Lower leg skin (tissue), 4 donors: ENCODE data around the gene KLHL25. TPM values are rescaled to one million over a fixed set of nuclear protein-coding genes. Genes with fewer than 3 reads are reported as not detected.

Source experiments
- DNase-seq, 2 donors: peaks; one replicate each; pipeline ENCODE4 v3.0.0-alpha.2; 2019; ENCODE audit warnings: low spot score in 2 of 2
- H3K4me3 ChIP-seq: fragments of 200-600 bp; sonication (generic); 2 replicates; pipeline ENCODE4 v1.5.1; 2017; ENCODE audit warnings: mild to moderate bottlenecking, low read depth; ENCODE audit not compliant: poor library complexity, severe bottlenecking
- POLR2A ChIP-seq, 2 donors: fragments of 450-650 bp; IDR thresholded peaks; one replicate each; pipeline ENCODE4 v1.6.1; 2016 to 2017; ENCODE audit warnings: antibody characterized with exemption in 2 of 2, mild to moderate bottlenecking in 1 of 2, moderate library complexity in 1 of 2
- WGBS, 2 donors: methylation state at CpG; one replicate each; pipeline ENCODE4 v1.1.5; 2018; 5-methylcytosine and 5-hydroxymethylcytosine counted together
- intact Hi-C: fragments of 100-400 bp; cut with DNase I; formaldehyde crosslinking; loops from one replicate; pipeline ENCODE4 v1.15.0; 2023; ENCODE audit warnings: low total_unique reads
- total RNA-seq, 4 donors: library from RNA; depleted of rRNA; stranded (reverse); fragments of >200 nt; gene quantifications; one replicate each; pipeline ENCODE4 v1.1.0, GENCODE V29; 2016
- TF ChIP-seq, protein P1 (sequence below), 3 donors: fragments of 450-650 bp; IDR thresholded peaks; one replicate each; pipeline ENCODE4 v1.5.1; 2016; ENCODE audit warnings: antibody characterized with exemption in 3 of 3, mild to moderate bottlenecking in 3 of 3, moderate library complexity in 2 of 3

KLHL25 gene
- total RNA-seq, 4 donors from 2014 or later, result 13.9 to 29.0 (median 21.4) TPM

DNA sequence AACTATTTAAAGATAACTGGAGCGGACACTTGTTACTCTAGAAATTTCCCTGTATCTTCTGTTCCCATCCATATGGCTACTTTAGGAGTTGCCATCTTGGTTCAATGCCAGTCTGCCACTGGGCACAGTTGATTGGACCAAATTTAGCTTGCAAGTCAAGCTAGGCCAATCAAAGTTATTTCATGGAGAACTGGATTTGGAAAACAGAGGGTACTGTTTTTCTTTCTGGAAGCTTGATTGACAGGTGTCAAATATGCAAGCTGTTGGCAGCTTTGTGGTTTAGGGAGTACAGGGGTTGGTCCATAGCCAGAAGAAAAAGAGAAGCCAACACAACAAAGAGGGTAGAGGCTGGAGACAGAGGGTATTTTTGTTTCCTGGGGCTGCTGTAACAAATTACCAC lies 33.4 kb upstream of the KLHL25 start:
- intact Hi-C loops, result no loop called here
- WGBS, 2 donors, result 100% methylated on average over 1 of the region's 1 CpG
- no peak for DNase-seq
- H3K4me3 ChIP-seq, result no peak overlapping the region
- TF ChIP-seq, protein P1, sequence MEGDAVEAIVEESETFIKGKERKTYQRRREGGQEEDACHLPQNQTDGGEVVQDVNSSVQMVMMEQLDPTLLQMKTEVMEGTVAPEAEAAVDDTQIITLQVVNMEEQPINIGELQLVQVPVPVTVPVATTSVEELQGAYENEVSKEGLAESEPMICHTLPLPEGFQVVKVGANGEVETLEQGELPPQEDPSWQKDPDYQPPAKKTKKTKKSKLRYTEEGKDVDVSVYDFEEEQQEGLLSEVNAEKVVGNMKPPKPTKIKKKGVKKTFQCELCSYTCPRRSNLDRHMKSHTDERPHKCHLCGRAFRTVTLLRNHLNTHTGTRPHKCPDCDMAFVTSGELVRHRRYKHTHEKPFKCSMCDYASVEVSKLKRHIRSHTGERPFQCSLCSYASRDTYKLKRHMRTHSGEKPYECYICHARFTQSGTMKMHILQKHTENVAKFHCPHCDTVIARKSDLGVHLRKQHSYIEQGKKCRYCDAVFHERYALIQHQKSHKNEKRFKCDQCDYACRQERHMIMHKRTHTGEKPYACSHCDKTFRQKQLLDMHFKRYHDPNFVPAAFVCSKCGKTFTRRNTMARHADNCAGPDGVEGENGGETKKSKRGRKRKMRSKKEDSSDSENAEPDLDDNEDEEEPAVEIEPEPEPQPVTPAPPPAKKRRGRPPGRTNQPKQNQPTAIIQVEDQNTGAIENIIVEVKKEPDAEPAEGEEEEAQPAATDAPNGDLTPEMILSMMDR (IDR thresholded peaks at IDR 0.05), result no peak
- no peak for TF ChIP-seq POLR2A (IDR thresholded peaks at IDR 0.05)

DNA sequence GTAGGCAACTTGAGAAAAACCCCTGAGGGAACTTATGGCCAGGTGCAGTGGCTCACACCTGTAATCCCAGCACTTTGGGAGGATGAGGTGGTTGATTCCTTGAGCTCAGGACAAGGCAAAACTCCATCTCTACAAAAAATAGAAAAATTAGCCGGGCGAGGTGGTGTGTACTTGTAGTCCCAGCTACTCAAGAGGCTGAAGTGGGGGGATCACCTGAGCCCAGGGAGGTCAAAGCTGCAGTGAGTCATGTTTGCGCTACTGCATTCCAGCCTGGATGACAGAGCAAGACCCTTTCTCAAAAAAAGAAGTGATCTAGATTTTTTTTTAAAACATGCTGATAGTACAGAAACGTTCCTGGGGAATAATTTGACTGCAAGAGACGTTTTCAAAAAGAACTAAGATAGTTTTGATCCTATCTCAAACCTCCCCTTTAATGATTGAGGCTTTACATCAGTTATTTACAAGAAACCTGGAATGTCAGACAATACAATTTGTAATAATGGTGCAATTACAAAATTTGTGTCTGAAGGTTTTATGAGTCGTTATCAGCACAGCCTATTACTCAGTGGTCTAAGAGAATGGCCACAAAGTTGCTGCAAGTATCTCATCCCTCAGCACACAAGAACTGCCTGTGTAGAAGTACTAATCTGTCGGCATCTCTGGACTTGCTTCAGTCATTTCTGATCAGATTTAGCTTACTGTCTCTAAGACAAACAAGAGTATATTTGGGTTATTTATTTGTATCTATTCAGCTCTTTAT lies 32.2 kb upstream of the KLHL25 start:
- TF ChIP-seq, protein P1 (IDR thresholded peaks at IDR 0.05), result no peak
- no peak for TF ChIP-seq POLR2A (IDR thresholded peaks at IDR 0.05)
- no peak for DNase-seq
- H3K4me3 ChIP-seq, result no peak overlapping the region
- intact Hi-C loops, result no loop called here
- 77% methylated on average over 7 of the region's 7 CpGs for WGBS, 2 donors

DNA sequence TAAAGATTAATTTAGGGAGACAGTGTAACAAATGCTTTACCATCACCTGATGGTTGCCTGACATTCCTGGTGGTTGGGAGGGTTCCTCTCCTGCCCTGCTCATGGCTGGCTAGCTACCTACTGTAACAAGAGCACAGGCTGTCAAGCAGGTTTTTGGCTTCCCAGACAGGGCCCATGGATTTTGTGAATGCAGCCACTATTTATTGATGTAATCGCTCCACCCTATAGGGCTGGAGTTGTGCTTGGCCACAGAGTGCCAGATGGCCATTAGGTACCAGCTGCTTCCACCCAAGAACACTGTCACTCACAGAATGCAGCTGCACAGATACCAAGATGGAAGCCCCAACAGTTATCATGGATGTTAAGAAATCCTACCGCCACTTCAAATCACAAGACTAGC lies 31.0 kb upstream of the KLHL25 start:
- H3K4me3 ChIP-seq, result no peak overlapping the region
- intact Hi-C loops, result no loop called here
- WGBS, 2 donors, result 55 to 84% methylated on average over 2 of the region's 2 CpGs
- TF ChIP-seq POLR2A (IDR thresholded peaks at IDR 0.05), result no peak
- TF ChIP-seq, protein P1 (IDR thresholded peaks at IDR 0.05), result no peak
- DNase-seq, result no peak

- DNase-seq, result no peak
- no peak for TF ChIP-seq POLR2A (IDR thresholded peaks at IDR 0.05)
- TF ChIP-seq, protein P1 (IDR thresholded peaks at IDR 0.05), result no peak
- H3K4me3 ChIP-seq, result no peak overlapping the region
- WGBS, 2 donors, result 76 to 78% methylated on average over 4 of the region's 4 CpGs
- intact Hi-C loops, result no loop called here
These were observed 30.4 kb upstream of the KLHL25 start for GRCh38 chr15:85825118-85825517.

DNA sequence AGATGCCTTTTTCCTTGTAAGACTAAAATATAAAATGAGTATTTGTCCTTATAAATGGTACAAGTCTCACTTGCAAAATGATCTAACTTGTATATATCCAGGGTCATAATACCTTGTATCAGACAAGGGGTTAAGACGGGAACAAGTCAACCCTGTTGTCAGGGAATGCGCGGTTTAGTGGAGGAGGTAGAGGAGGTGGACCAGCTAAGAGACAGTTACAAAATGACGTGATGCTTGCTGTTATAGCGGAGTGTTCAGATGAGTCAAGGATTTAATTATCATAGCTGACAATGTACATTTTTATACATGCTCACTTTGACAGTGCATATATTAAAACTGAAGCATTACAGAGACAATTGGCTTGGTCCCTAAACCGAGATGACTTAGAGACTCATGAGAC lies 26.8 kb upstream of the KLHL25 start:
- H3K4me3 ChIP-seq, result no peak overlapping the region
- DNase-seq, result no peak
- TF ChIP-seq POLR2A (IDR thresholded peaks at IDR 0.05), result no peak
- TF ChIP-seq, protein P1 (IDR thresholded peaks at IDR 0.05), result no peak
- intact Hi-C loops, result no loop called here
- 72 to 81% methylated on average over 6 of the region's 6 CpGs for WGBS, 2 donors

GRCh38 chr15:85819938-85820337 lies 25.2 kb upstream of the KLHL25 start:
- intact Hi-C loops, result no loop called here
- H3K4me3 ChIP-seq, result no peak overlapping the region
- DNase-seq, result no peak
- no peak for TF ChIP-seq POLR2A (IDR thresholded peaks at IDR 0.05)
- TF ChIP-seq, protein P1 (IDR thresholded peaks at IDR 0.05), result no peak
- 75 to 86% methylated on average over 5 of the region's 5 CpGs for WGBS, 2 donors
